Fibroblast of pulmonary artery (primary cell): ENCODE measurements around the gene FSTL1.

Experiments used
- DNase-seq: peaks from one replicate; pipeline ENCODE4 v3.0.0-alpha.2; 2010; ENCODE audit warnings: low read depth
- H3K4me3 ChIP-seq: replicated peaks from 2 replicates; pipeline ENCODE4 v1.5.1; 2011; ENCODE audit warnings: low read depth, mild to moderate bottlenecking, control low read depth, low read length, moderate library complexity
- CTCF ChIP-seq: IDR thresholded peaks from 2 replicates; pipeline ENCODE4 v1.5.1; 2011; ENCODE audit warnings: mild to moderate bottlenecking, control low read depth, low read length, inconsistent platforms; ENCODE audit errors: missing control alignments

FSTL1 gene

DNA sequence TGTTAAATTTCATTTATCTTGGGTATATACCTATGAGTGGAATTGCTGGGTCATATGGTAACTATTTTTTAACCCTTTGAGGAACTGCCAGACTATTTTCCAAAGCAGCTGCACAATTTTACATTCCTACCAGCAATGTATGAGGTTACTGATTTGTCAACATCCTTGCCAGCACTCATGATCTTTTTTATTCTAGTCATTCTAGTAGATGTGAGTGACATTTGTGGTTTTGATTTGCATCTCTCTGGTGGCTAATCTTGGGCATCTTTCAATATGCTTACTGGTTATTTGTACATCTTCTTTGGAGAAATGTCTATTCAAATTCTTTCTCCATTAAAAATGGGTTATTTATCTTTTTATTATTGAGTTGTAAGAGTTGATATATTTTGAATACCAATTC, 80.3 kb downstream of the FSTL1 start:
- no peak overlapping the region for H3K4me3 ChIP-seq
- no peak for TF ChIP-seq CTCF
- no peak for DNase-seq

GRCh38 chr3:120369037-120369467, 81.7 kb downstream of the FSTL1 start:
- TF ChIP-seq CTCF, result no peak
- no peak for DNase-seq
- H3K4me3 ChIP-seq, result no peak overlapping the region

- H3K4me3 ChIP-seq, result no peak overlapping the region
- TF ChIP-seq CTCF, result no peak
- DNase-seq, result no peak
These were observed 82.6 kb downstream of the FSTL1 start for GRCh38 chr3:120368172-120368571.

DNA sequence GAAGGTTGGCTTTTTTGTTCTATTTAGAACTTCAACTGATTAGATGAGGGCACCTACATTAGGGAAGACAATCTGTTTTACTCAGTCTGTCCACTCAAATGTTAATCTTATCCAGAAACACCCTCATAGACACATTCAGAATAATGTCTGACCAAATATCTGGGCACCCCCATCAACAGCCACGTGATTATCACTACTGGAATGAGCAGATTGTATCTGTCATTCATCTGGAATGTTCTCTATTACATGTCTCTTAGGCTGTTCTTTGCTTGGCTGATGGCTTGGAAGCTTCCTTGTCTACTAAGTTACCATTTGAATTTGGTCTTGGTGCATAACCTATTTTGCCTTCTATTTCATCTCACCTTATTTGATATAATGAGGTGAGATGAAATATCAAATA, 86.0 kb downstream of the FSTL1 start:
- H3K4me3 ChIP-seq, result no peak overlapping the region
- no peak for TF ChIP-seq CTCF
- DNase-seq, result peak; percentile 20

- no peak for DNase-seq
- no peak for TF ChIP-seq CTCF
- H3K4me3 ChIP-seq, result no peak overlapping the region
These were observed 86.7 kb downstream of the FSTL1 start for GRCh38 chr3:120364101-120364500.

DNA sequence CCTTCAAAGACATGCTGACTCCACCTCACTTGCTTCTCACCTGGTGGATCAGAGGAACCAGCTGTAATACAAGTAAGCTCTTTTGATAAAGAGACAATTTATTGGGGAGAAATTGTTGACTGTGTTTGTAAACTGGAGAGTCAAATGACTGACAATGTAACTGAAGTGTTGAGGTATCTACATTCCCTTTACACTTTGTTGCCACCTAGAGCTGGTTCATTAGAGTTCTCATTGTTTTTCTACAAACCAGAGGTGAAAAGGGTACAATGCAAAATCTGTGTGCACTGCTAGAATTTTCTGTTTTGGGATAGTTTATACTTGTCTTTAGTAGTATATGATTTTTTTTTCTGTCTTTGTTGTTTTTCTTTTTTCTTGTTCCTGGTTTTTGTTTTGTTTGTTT, 93.0 kb downstream of the FSTL1 start:
- DNase-seq, result no peak
- TF ChIP-seq CTCF, result no peak

GRCh38 chr3:120355486-120355885, 95.3 kb downstream of the FSTL1 start:
- no peak for DNase-seq
- TF ChIP-seq CTCF, result no peak

More for the DNA sequence above, 93.0 kb downstream of the FSTL1 start:
- H3K4me3 ChIP-seq, result no peak overlapping the region

More at GRCh38 chr3:120355486-120355885, 95.3 kb downstream of the FSTL1 start:
- H3K4me3 ChIP-seq, result no peak overlapping the region
